Lower leg skin (tissue), 3 donors: Measurements from ENCODE around the gene KCNJ13.

Experiments
- CTCF ChIP-seq, 3 donors: fragments of 450-650 bp; IDR thresholded peaks; one replicate each; pipeline ENCODE4 v1.5.1; 2016; ENCODE audit warnings: antibody characterized with exemption in 3 of 3, mild to moderate bottlenecking in 3 of 3, moderate library complexity in 2 of 3
- POLR2A ChIP-seq, 2 donors: fragments of 450-650 bp; IDR thresholded peaks; one replicate each; pipeline ENCODE4 v1.6.1; 2016 to 2017; ENCODE audit warnings: antibody characterized with exemption in 2 of 2, mild to moderate bottlenecking in 1 of 2, moderate library complexity in 1 of 2

- TF ChIP-seq POLR2A (IDR thresholded peaks at IDR 0.05), result no peak
- TF ChIP-seq CTCF (IDR thresholded peaks at IDR 0.05), result no peak
Observed at GRCh38 chr2:232789082-232789481, 12.7 kb upstream of the KCNJ13 start.
